ENCODE data around the gene SLC2A4RG. TPM values are rescaled to one million over a fixed set of nuclear protein-coding genes. Genes with fewer than 3 reads are reported as not detected.

The SLC2A4RG gene
- total and polyA plus RNA-seq, 5 experiments from 2014 or later = 3.8 to 134 (median 4.8) TPM

GRCh38 chr20:63701329-63702035 is 38.1 kb upstream of the SLC2A4RG start:
- Mint-ChIP-seq H3K4me3 (no peak overlapping the region), H3K4me1 (peaks cover 10 to 27% (median 20%) of the 10 kb centered on the region in 4 donors), H3K36me3 (peaks cover 0 to 17% (median 0%) of the 10 kb centered on the region in 3 donors), H3K27ac (peak overlapping the region in 1 of 10 donors; percentile 53), H3K9me3 (no peaks in the 10 kb centered on the region), H3K27me3 (no peaks in the 10 kb centered on the region)
- peak in 2 of 10 donors; percentile 6 to 57 for DNase-seq
- POLR2A ChIA-PET = interaction anchor here (0.6 to 1.3 kb wide), 3 partner anchors 14 to 81 kb away, joined by 3 to 4 read pairs (median 3); no protein-coding TSS in a partner anchor
- ATAC-seq = no peak

GRCh38 chr20:63702036-63702665 is 37.4 kb upstream of the SLC2A4RG start:
- Mint-ChIP-seq H3K9me3 (no peaks in the 10 kb centered on the region), H3K27me3 (no peaks in the 10 kb centered on the region), H3K4me1 (peaks cover 14 to 31% (median 24%) of the 10 kb centered on the region in 4 donors), H3K4me3 (no peak overlapping the region), H3K36me3 (peaks cover 0 to 21% (median 0%) of the 10 kb centered on the region in 3 donors), H3K27ac (peak overlapping the region in 7 of 10 donors; percentile 10 to 75 (median 49))
- POLR2A ChIA-PET = interaction anchor here (1.2 to 2.5 kb wide), 2 partner anchors 15 to 34 kb away, joined by 4 to 7 read pairs; partner anchors contain the start of gene LIME1
- ATAC-seq = no peak
- DNase-seq = peak in 1 of 10 donors; percentile 4

- Mint-ChIP-seq H3K9me3 (no peaks in the 10 kb centered on the region), H3K4me1 (peaks cover 11 to 25% (median 21%) of the 10 kb centered on the region in 4 donors), H3K27ac (peak overlapping the region in 5 of 10 donors; percentile 14 to 75 (median 43)), H3K36me3 (peaks cover 0 to 21% (median 0%) of the 10 kb centered on the region in 3 donors), H3K4me3 (no peak overlapping the region), H3K27me3 (no peaks in the 10 kb centered on the region)
- POLR2A ChIA-PET = interaction anchor here (0.8 to 2.5 kb wide), 3 partner anchors 28 to 77 kb away, joined by 3 to 7 read pairs (median 6); partner anchors contain the start of gene LIME1
- DNase-seq (peak in 1 of 10 donors; percentile 51), ATAC-seq (no peak)
Observed at GRCh38 chr20:63702751-63703470, 36.7 kb upstream of the SLC2A4RG start.

GRCh38 chr20:63703471-63703975 is 36.1 kb upstream of the SLC2A4RG start:
- Mint-ChIP-seq H3K27me3 (no peaks in the 10 kb centered on the region), H3K27ac (peak overlapping the region in 1 of 10 donors; percentile 62), H3K36me3 (peaks cover 0 to 22% (median 0%) of the 10 kb centered on the region in 3 donors), H3K4me3 (no peak overlapping the region), H3K9me3 (no peaks in the 10 kb centered on the region), H3K4me1 (peaks cover 12 to 25% (median 22%) of the 10 kb centered on the region in 4 donors)
- POLR2A ChIA-PET = interaction anchor here (0.8 to 2.5 kb wide), 4 partner anchors 27 to 77 kb away, joined by 3 to 7 read pairs (median 4); partner anchors contain the start of gene LIME1
- ATAC-seq (no peak), DNase-seq (no peak)

- peak in 2 of 10 donors; percentile 3 to 58 for DNase-seq
- POLR2A ChIA-PET = interaction anchor here (1.1 to 2.5 kb wide), 3 partner anchors 26 to 51 kb away, joined by 3 to 7 read pairs (median 6); partner anchors contain the start of gene LIME1
- peak overlapping the region in 2 of 10 donors; percentile 25 to 40 for H3K27ac Mint-ChIP-seq
- no peak for ATAC-seq
- no peaks in the 10 kb centered on the region for H3K9me3 Mint-ChIP-seq
- no peak overlapping the region for H3K4me3 Mint-ChIP-seq
- H3K27me3 Mint-ChIP-seq = no peaks in the 10 kb centered on the region
- H3K4me1 Mint-ChIP-seq = peaks cover 15 to 31% (median 28%) of the 10 kb centered on the region in 4 donors
- H3K36me3 Mint-ChIP-seq = peaks cover 0 to 27% (median 0%) of the 10 kb centered on the region in 3 donors
Observed at GRCh38 chr20:63703976-63704748, 35.4 kb upstream of the SLC2A4RG start.

GRCh38 chr20:63704749-63705117 is 34.8 kb upstream of the SLC2A4RG start:
- peak overlapping the region in 2 of 10 donors; percentile 52 to 77 for H3K4me3 Mint-ChIP-seq
- no peak for ATAC-seq
- H3K27ac Mint-ChIP-seq = peak overlapping the region in 3 of 10 donors; percentile 46 to 90 (median 71)
- peak in 1 of 10 donors; percentile 45 for DNase-seq
- no peaks in the 10 kb centered on the region for H3K27me3 Mint-ChIP-seq
- POLR2A ChIA-PET = interaction anchor here (1.2 to 2.5 kb wide), 2 partner anchors 32 to 51 kb away, joined by 3 to 7 read pairs; partner anchors contain the start of gene LIME1
- no peaks in the 10 kb centered on the region for H3K9me3 Mint-ChIP-seq
- peaks cover 15 to 36% (median 31%) of the 10 kb centered on the region in 4 donors for H3K4me1 Mint-ChIP-seq
- peaks cover 0 to 31% (median 0%) of the 10 kb centered on the region in 3 donors for H3K36me3 Mint-ChIP-seq

- Mint-ChIP-seq H3K4me3 (peak overlapping the region in 8 of 10 donors; percentile 13 to 84 (median 43)), H3K27ac (peak overlapping the region in 5 of 10 donors; percentile 27 to 93 (median 90))
- DNase-seq = no peak
Observed at GRCh38 chr20:63705232-63706026, 34.1 kb upstream of the SLC2A4RG start.

GRCh38 chr20:63706027-63706695 is 33.4 kb upstream of the SLC2A4RG start:
- DNase-seq (peak in 1 of 10 donors; percentile 46), ATAC-seq (no peak)
- Mint-ChIP-seq H3K36me3 (peaks cover 0 to 44% (median 7%) of the 10 kb centered on the region in 3 donors), H3K4me3 (peak overlapping the region; percentile 84 to 95 (median 90)), H3K4me1 (peaks cover 23 to 47% (median 42%) of the 10 kb centered on the region in 4 donors), H3K9me3 (no peaks in the 10 kb centered on the region), H3K27ac (peak overlapping the region; percentile 51 to 95 (median 92)), H3K27me3 (no peaks in the 10 kb centered on the region)
- POLR2A ChIA-PET = interaction anchor here (1.5 to 7.1 kb wide), 10 partner anchors 8 to 158 kb away, joined by 3 to 162 read pairs (median 21); partner anchors contain the start of genes LIME1, RTEL1, SLC2A4RG and TNFRSF6B

More at GRCh38 chr20:63705232-63706026, 34.1 kb upstream of the SLC2A4RG start:
- peaks cover 18 to 42% (median 35%) of the 10 kb centered on the region in 4 donors for H3K4me1 Mint-ChIP-seq
- no peaks in the 10 kb centered on the region for H3K27me3 Mint-ChIP-seq
- no peak for ATAC-seq
- POLR2A ChIA-PET = interaction anchor here (1.5 to 7.1 kb wide), 4 partner anchors 8 to 79 kb away, joined by 3 to 162 read pairs (median 32); partner anchors contain the start of genes LIME1, SLC2A4RG and TNFRSF6B
- no peaks in the 10 kb centered on the region for H3K9me3 Mint-ChIP-seq
- H3K36me3 Mint-ChIP-seq = peaks cover 0 to 37% (median 1%) of the 10 kb centered on the region in 3 donors

GRCh38 chr20:63706852-63707557 is 32.6 kb upstream of the SLC2A4RG start:
- POLR2A ChIA-PET = interaction anchor here (0.6 to 7.1 kb wide), 30 partner anchors 9 to 413 kb away, joined by 3 to 162 read pairs (median 5); partner anchors contain the start of genes GMEB2, LIME1, PRPF6 and PTK6
- Mint-ChIP-seq H3K36me3 (peaks cover 0 to 53% (median 12%) of the 10 kb centered on the region in 3 donors), H3K4me3 (peak overlapping the region; percentile 84 to 95 (median 90)), H3K27ac (peak overlapping the region; percentile 51 to 95 (median 92)), H3K27me3 (no peaks in the 10 kb centered on the region), H3K9me3 (no peaks in the 10 kb centered on the region), H3K4me1 (peaks cover 25 to 54% (median 47%) of the 10 kb centered on the region in 4 donors)
- DNase-seq (peak; percentile 46 to 80 (median 62)), ATAC-seq (peak; percentile 55 to 69)
